Subcutaneous adipose tissue (tissue), 4 donors: ENCODE results near the gene CDH4. TPM values are rescaled to one million over a fixed set of nuclear protein-coding genes. Genes with fewer than 3 reads are reported as not detected.

Source experiments
- total RNA-seq, 4 donors: library from RNA; depleted of rRNA; stranded (reverse); fragments of >200 nt; gene quantifications; one replicate each; pipeline ENCODE4 v1.1.0, GENCODE V29; 2016
- TF ChIP-seq, protein P1 (sequence below): fragments of 450-650 bp; IDR thresholded peaks from one replicate; pipeline ENCODE4 v1.5.1; 2016; ENCODE audit warnings: low read depth, mild to moderate bottlenecking, control low read depth, antibody characterized with exemption, moderate library complexity

The CDH4 gene
- total RNA-seq, 4 donors from 2014 or later, result not detected

GRCh38 chr20:61503106-61503505 lies 251.0 kb downstream of the CDH4 start:
- TF ChIP-seq, protein P1, sequence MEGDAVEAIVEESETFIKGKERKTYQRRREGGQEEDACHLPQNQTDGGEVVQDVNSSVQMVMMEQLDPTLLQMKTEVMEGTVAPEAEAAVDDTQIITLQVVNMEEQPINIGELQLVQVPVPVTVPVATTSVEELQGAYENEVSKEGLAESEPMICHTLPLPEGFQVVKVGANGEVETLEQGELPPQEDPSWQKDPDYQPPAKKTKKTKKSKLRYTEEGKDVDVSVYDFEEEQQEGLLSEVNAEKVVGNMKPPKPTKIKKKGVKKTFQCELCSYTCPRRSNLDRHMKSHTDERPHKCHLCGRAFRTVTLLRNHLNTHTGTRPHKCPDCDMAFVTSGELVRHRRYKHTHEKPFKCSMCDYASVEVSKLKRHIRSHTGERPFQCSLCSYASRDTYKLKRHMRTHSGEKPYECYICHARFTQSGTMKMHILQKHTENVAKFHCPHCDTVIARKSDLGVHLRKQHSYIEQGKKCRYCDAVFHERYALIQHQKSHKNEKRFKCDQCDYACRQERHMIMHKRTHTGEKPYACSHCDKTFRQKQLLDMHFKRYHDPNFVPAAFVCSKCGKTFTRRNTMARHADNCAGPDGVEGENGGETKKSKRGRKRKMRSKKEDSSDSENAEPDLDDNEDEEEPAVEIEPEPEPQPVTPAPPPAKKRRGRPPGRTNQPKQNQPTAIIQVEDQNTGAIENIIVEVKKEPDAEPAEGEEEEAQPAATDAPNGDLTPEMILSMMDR, result no peak

DNA sequence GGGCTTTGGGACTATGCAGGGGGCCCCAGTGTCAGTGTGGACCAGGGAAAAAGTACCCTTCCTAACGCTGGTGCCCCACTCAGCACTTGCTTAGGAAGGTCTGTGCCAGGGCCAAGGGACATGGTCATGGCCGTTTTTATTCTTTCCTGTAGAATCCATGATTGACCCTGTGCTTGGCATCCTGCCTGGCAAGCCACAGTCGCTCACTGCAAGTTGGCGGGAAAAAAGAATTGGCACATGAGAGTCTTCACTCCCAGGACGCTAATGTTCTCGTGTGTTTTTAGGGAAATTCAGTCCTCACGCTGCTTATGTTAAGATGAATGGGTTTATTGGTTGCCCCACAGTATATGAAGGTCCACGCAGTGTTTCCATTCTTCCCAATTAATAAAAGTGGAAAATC lies 253.4 kb downstream of the CDH4 start:
- TF ChIP-seq, protein P1, result no peak

DNA sequence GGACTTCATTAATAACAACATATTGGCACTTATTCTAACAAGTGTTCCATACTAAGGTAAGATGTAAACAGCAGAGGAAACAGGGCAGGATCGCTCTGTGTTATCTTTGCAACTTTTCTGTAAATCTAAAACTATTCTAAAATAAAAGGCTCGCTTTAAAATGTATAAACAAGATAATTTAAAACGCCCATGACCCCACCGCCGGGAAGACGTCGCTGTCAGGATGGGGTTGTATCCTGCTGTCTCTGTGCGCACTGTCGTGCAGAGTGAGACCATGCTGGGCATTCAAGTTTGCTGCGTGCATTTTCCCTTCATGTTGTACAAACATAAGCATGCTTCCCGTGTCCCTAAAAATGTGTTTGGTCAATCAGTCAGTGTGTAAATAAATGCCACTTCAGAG lies 255.7 kb downstream of the CDH4 start:
- TF ChIP-seq, protein P1, result no peak

GRCh38 chr20:61508301-61509096 lies 256.4 kb downstream of the CDH4 start:
- TF ChIP-seq, protein P1, result no peak

GRCh38 chr20:61510778-61511330 lies 258.8 kb downstream of the CDH4 start:
- TF ChIP-seq, protein P1, result no peak

GRCh38 chr20:61512475-61512874 lies 260.4 kb downstream of the CDH4 start:
- TF ChIP-seq, protein P1, result no peak

DNA sequence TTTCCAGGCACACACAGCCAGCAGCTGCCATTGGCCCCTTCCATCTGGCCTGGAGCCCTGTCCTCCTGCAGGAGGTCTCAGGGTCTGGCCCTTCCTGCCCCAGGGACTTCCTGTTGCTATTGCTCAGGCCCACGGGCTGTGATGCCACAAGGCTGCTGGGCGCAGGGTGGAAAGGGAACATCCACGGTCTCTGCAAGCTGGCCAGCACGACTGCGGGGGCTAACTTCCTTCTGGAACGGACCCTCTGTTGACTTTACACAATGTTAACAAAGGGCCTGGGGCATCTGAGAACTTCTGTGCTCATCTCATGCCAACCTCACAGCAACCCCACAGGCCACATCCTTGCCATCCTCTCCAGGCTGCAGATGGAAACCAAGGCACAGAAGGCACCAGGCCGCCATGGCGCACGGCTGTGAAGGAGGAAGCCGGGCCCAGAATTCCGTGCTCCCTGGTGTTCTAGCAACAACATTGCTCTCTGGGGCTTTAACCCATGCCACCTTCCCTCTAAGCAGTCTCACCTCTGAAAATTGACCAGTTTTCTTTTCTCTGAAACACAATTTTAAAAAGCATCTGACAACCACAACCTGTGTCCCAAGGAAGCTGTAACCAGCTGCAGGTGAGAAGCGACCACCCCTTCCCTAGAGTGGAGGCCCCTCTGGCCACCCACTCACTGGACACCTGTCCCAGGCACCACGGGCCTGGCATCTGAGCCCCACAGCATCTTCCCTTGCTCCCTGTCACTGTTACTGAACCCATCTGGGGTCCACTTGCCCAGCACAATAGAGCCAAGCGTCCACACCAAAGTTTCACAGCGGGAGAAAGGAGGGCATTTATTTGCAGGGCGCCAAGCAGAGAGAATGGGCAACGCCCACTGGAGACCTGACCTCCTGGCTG lies 261.3 kb downstream of the CDH4 start:
- TF ChIP-seq, protein P1, result no peak
